SK-MEL-5 (cell line): ENCODE data around the gene TINAGL1. TPM values are rescaled to one million over a fixed set of nuclear protein-coding genes. Genes with fewer than 3 reads are reported as not detected.
A peak's percentile ranks its signal among the peaks of the same experiment; 100 is the strongest.

Experiments used
- DNase-seq: peaks from one replicate; pipeline ENCODE4 v3.0.0-alpha.2; 2016; ENCODE audit warnings: low read depth, low spot score
- in situ Hi-C: cut with HindIII; loops from 2 replicates; pipeline ENCODE4 v1.10.0; 2016; ENCODE audit warnings: low sequenced_read_pairs, high pct_unique_total_duplicates, low pct_unique_long_range_greater_than_20kb
- polyA plus RNA-seq, 2 experiments: library from polyadenylated mRNA; depleted of rRNA; stranded (reverse); fragments of >200 nt; gene quantifications; 2 replicates each; pipeline ENCODE4 v1.2.3, GENCODE V29; 2015
- total RNA-seq: library from RNA; depleted of rRNA; stranded (reverse); fragments of >200 nt; shearing (Covaris generic); gene quantifications from 2 replicates; pipeline ENCODE4 v1.2.3, GENCODE V29; 2014; rRNA removed

TINAGL1 gene
- 0.13 TPM in 1 of 2 replicates, not detected in the other for total RNA-seq
- polyA plus RNA-seq (2015; cell fraction: cytosol; rRNA removed) = 0.37 and 0.65 TPM in 2 replicates
- 0.09 TPM in 1 of 2 replicates, not detected in the other for polyA plus RNA-seq (2015; cell fraction: nucleus; rRNA removed)

DNA sequence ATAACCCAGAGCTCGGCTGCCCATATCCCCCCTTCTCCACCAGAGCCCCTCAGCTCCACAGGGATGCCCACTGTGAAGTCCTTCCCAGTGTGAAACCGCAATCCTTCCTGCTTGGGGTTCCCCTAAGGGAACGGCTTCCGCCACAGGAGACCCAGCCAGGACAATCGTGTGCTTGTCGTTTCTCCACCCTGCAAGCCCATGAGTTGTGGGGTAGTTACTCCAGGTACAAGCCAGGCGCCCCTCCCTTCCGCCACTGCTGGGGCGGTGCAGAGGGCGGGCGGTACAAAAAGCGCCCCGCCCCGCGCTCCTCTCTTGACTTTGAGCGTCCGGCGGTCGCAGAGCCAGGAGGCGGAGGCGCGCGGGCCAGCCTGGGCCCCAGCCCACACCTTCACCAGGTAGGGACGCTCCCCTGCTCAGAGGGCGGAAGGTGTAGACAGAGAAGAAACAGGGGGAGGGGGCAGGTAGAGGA lies at the start of gene TINAGL1:
Gene TINAGL1 (plus strand): TSS at position 315 of the 469 bp plus-strand sequence. CDS start 634 bp downstream, outside the sequence.
- DNase-seq = no peak
- in situ Hi-C loops = no loop called here

- in situ Hi-C loops = no loop called here
- no peak for DNase-seq
Measured at GRCh38 chr1:31529999-31530684, 46.2 kb upstream of the TINAGL1 start.

- in situ Hi-C loops = no loop called here
- no peak for DNase-seq
Measured at GRCh38 chr1:31531177-31531999, 44.9 kb upstream of the TINAGL1 start.

GRCh38 chr1:31532173-31532572 lies 44.1 kb upstream of the TINAGL1 start:
- in situ Hi-C loops = no loop called here
- DNase-seq = no peak

DNA sequence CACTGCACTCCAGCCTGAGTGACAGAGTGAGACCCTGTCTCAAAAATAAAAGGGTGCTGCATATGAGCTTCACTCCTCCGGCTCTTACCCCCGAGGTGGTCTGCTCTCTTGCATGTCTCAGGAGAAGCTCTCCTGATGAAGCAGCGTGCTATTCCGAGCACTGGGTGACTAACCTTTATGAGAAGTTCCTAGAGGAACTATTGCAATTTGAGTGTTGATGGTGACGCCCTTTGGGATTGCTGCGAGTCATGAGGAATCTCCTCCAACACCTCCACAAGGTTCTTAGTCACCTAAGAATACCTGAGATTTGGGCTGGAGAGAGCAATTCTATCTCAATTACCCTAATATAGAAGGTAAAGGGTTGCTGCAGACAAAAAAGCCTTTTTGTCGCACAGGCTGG lies 40.8 kb upstream of the TINAGL1 start:
- DNase-seq = no peak
- in situ Hi-C loops = no loop called here

DNA sequence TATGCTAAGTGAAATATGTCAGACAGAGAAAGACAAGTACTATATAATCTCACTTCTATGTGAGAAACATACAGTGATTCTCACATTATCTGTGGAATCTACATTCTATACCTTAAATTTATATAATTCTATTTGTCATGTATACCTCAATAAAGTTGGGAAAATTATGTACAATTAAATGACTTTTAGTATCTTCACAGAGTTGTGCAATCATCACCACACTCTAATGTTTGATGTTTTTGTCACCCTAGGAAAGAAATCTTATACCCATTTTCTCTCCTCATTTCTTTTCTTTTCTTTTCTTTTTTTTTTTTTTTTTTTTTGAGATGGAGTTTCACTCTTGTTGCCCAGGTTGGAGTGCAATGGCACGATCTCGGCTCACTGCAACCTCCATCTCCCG lies 37.0 kb upstream of the TINAGL1 start:
- in situ Hi-C loops = no loop called here
- DNase-seq = no peak

- in situ Hi-C loops = no loop called here
- DNase-seq = no peak
Measured at GRCh38 chr1:31541194-31541593, 35.1 kb upstream of the TINAGL1 start.

GRCh38 chr1:31545927-31546540 lies 30.3 kb upstream of the TINAGL1 start:
- in situ Hi-C loops = no loop called here
- no peak for DNase-seq

- DNase-seq = no peak
- in situ Hi-C loops = no loop called here
Measured at GRCh38 chr1:31548534-31548906, 27.8 kb upstream of the TINAGL1 start.

- peak; percentile 88 for DNase-seq
- in situ Hi-C loops = no loop called here
Measured at GRCh38 chr1:31548907-31549808, 27.2 kb upstream of the TINAGL1 start.

- in situ Hi-C loops = no loop called here
- DNase-seq = no peak
Measured at GRCh38 chr1:31549809-31550620, 26.3 kb upstream of the TINAGL1 start.

- in situ Hi-C loops = no loop called here
Measured at GRCh38 chr1:31551208-31551607, 25.1 kb upstream of the TINAGL1 start.

DNA sequence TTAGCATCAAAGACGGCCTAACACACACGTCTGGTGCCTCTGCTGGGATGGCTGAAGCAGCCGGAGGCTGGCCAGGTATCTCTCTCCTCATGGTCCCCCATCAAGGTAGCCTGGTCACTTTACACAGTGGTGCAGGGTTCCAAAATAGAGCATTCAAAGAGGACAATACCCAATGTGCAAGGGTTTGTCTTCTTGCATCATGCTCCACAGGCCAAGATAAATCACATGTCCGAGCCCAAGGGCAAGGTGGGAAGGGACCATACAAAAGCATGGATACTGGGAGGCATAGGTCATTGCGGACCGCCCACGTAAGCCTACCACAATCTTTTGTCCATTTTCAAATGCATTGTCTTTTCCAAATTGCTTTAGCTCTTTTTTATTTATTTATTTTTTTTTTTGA lies 23.8 kb upstream of the TINAGL1 start:
- in situ Hi-C loops = no loop called here
- no peak for DNase-seq

More at GRCh38 chr1:31551208-31551607, 25.1 kb upstream of the TINAGL1 start:
- no peak for DNase-seq

- DNase-seq = no peak
- in situ Hi-C loops = no loop called here
Measured at GRCh38 chr1:31556481-31557006, 19.8 kb upstream of the TINAGL1 start.

DNA sequence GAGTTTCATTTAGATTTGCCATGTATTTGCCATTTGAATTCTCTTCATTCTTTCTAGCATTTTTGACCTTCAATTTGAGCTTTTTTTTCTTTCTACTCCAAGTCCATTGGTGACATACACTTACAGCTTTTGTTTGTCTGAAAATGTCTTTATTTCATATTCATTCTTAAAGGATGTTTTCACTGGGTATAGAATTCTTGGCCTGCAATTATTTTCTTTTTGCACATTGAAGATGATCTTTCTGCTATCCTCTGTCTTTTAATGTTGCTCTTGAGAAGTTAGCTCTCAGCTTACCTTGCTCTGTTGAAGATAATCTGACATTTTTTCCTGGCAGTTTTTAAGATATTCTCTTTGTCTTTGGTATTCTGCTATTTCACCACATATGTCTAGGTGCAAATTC lies 16.6 kb upstream of the TINAGL1 start:
- in situ Hi-C loops = no loop called here
- no peak for DNase-seq

- in situ Hi-C loops = no loop called here
- no peak for DNase-seq
Measured at GRCh38 chr1:31560394-31560793, 15.9 kb upstream of the TINAGL1 start.
